Measurements from ENCODE around the gene TMEM229A.

DNA sequence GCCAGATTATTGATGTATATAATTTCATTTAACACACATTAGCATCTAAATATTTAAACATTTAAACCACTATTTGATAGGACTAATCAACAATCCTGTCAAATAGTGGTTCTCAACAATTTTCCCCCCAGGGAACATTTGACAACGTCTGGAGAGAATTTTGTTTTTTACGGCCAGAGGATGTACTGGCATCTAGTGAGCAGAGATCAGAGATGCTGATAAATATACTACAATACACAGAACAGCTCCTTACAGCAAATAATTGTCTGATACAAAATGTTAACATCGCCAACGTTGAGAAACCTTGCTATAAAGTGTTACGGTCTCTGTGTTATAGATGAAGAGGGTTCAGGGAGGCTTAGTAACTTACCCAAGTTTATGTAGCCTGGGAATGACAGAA is 25.0 kb upstream of the TMEM229A start:
- no peak for TF ChIP-seq EZH2 (IDR thresholded peaks at IDR 0.05; ENCODE audit: borderline replicate concordance)
- TF ChIP-seq, protein P1, sequence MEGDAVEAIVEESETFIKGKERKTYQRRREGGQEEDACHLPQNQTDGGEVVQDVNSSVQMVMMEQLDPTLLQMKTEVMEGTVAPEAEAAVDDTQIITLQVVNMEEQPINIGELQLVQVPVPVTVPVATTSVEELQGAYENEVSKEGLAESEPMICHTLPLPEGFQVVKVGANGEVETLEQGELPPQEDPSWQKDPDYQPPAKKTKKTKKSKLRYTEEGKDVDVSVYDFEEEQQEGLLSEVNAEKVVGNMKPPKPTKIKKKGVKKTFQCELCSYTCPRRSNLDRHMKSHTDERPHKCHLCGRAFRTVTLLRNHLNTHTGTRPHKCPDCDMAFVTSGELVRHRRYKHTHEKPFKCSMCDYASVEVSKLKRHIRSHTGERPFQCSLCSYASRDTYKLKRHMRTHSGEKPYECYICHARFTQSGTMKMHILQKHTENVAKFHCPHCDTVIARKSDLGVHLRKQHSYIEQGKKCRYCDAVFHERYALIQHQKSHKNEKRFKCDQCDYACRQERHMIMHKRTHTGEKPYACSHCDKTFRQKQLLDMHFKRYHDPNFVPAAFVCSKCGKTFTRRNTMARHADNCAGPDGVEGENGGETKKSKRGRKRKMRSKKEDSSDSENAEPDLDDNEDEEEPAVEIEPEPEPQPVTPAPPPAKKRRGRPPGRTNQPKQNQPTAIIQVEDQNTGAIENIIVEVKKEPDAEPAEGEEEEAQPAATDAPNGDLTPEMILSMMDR (IDR thresholded peaks at IDR 0.05; ENCODE audit: poor library complexity): no peak

All from hepatocyte (in vitro differentiated cells).